Smooth muscle cell (in vitro differentiated cells): ENCODE measurements around the gene OR4F15. TPM values are rescaled to one million over a fixed set of nuclear protein-coding genes. Genes with fewer than 3 reads are reported as not detected.
"Not testable (repeated sequence)": the region's sequence is repeated elsewhere in the genome, so short reads cannot be mapped to it uniquely, and the experiment has no call there.

Experiments used
- DNase-seq: peaks from one replicate; lab custom pipeline; 2025; ENCODE audit not compliant: unreplicated experiment; lab: John Stamatoyannopoulos, UW
- H2AFZ ChIP-seq: fragments of 200-600 bp; sonication (generic); 2 replicates; pipeline ENCODE4 v1.6.0; 2016; ENCODE audit warnings: antibody characterized with exemption, low read depth, mild to moderate bottlenecking
- H3F3A ChIP-seq: fragments of 200-600 bp; sonication (generic); 2 replicates; pipeline ENCODE4 v1.6.0; 2017; ENCODE audit warnings: antibody characterized with exemption, low read depth
- H3K27ac ChIP-seq: fragments of 200-600 bp; sonication (generic); 2 replicates; pipeline ENCODE4 v1.5.1; 2016; ENCODE audit warnings: low read depth, mild to moderate bottlenecking
- H3K27me3 ChIP-seq: fragments of 200-600 bp; sonication (generic); 2 replicates; pipeline ENCODE4 v1.6.1; 2016; ENCODE audit warnings: low read depth, mild to moderate bottlenecking
- H3K36me3 ChIP-seq: fragments of 200-600 bp; sonication (generic); 2 replicates; pipeline ENCODE4 v1.5.1; 2016; ENCODE audit warnings: low read depth
- H3K4me1 ChIP-seq: fragments of 200-600 bp; sonication (generic); 2 replicates; pipeline ENCODE4 v1.5.1; 2016; ENCODE audit warnings: low read depth
- H3K4me2 ChIP-seq: fragments of 200-600 bp; sonication (generic); 2 replicates; pipeline ENCODE4 v1.6.0; 2016; ENCODE audit warnings: mild to moderate bottlenecking
- H3K4me3 ChIP-seq: fragments of 200-600 bp; sonication (generic); 2 replicates; pipeline ENCODE4 v1.5.1; 2016; ENCODE audit warnings: mild to moderate bottlenecking
- H3K79me2 ChIP-seq: fragments of 200-600 bp; sonication (generic); 2 replicates; pipeline ENCODE4 v1.6.0; 2016; ENCODE audit warnings: low read depth, mild to moderate bottlenecking
- H3K9ac ChIP-seq: fragments of 200-600 bp; sonication (generic); 2 replicates; pipeline ENCODE4 v1.6.0; 2016; ENCODE audit warnings: low read depth
- H3K9me3 ChIP-seq: fragments of 200-600 bp; sonication (generic); replicated peaks from 2 replicates; pipeline ENCODE4 v1.5.1; 2016; ENCODE audit warnings: low read depth
- H4K20me1 ChIP-seq: fragments of 200-600 bp; sonication (generic); 2 replicates; pipeline ENCODE4 v1.6.0; 2016; ENCODE audit warnings: low read depth
- WGBS: methylation state at CpG from one replicate; pipeline ENCODE4 v1.1.7; 2016; ENCODE audit warnings: low lambda C conversion rate; 5-methylcytosine and 5-hydroxymethylcytosine counted together
- polyA plus RNA-seq: library from polyadenylated mRNA; unstranded; fragments of >200 nt; fragmentation: Nextera tagmentation; extraction: Ambion mirVana; gene quantifications from 2 replicates; pipeline ENCODE4 v1.2.1, GENCODE V29; 2016
- total RNA-seq: library from RNA; depleted of rRNA; stranded (reverse); fragments of >200 nt; gene quantifications from 2 replicates; pipeline ENCODE4 v1.2.3, GENCODE V29; 2014
- TF ChIP-seq, protein P1 (sequence below): fragments of 200-600 bp; sonication (generic); IDR thresholded peaks from 2 replicates; pipeline ENCODE4 v1.5.1; 2017; ENCODE audit warnings: borderline replicate concordance, mild to moderate bottlenecking, antibody characterized with exemption; ENCODE audit not compliant: insufficient read depth, poor library complexity, severe bottlenecking

OR4F15 gene
- not detected in 2 replicates for total RNA-seq
- not detected in 2 replicates for polyA plus RNA-seq

DNA sequence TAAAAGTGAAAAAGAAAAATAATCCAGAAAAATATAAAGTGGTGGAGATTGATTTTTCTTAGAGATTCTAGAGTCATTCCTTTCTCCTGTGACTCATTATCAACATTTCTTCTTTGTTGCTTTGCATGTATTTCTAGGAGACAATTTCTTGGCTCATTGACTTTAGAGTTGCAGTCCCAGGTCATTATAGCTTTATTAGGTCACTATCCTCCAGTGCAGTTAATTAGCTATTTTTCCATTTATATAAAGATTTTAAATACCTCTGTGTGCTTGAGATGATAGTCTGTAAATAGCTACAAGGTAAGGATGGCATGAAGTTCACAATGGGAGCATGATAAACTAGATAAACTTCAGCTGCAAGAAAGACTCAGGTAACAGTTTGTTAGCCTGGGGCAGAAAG, at the start of gene OR4F15:
Gene OR4F15, plus strand, starts transcription at position 301 of the 400 bp plus-strand sequence. CDS start 5,985 bp downstream, outside the sequence.
- Histone ChIP-seq H3K4me2 (no peak within 1 kb of the TSS), H3K36me3 (no peaks in the 10 kb centered on the region), H2AFZ (no peak within 1 kb of the TSS), H4K20me1 (no peaks in the 10 kb centered on the region), H3F3A (no peaks in the 10 kb centered on the region), H3K9ac (no peak within 1 kb of the TSS), H3K27me3 (no peaks in the 10 kb centered on the region), H3K79me2 (no peaks in the 10 kb centered on the region), H3K27ac (no peak within 1 kb of the TSS), H3K9me3 (no peaks in the 10 kb centered on the region), H3K4me3 (no peak within 1 kb of the TSS), H3K4me1 (no peaks in the 10 kb centered on the region)
- TF ChIP-seq, protein P1, sequence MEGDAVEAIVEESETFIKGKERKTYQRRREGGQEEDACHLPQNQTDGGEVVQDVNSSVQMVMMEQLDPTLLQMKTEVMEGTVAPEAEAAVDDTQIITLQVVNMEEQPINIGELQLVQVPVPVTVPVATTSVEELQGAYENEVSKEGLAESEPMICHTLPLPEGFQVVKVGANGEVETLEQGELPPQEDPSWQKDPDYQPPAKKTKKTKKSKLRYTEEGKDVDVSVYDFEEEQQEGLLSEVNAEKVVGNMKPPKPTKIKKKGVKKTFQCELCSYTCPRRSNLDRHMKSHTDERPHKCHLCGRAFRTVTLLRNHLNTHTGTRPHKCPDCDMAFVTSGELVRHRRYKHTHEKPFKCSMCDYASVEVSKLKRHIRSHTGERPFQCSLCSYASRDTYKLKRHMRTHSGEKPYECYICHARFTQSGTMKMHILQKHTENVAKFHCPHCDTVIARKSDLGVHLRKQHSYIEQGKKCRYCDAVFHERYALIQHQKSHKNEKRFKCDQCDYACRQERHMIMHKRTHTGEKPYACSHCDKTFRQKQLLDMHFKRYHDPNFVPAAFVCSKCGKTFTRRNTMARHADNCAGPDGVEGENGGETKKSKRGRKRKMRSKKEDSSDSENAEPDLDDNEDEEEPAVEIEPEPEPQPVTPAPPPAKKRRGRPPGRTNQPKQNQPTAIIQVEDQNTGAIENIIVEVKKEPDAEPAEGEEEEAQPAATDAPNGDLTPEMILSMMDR, result no peak
- DNase-seq, result no peak

- H3K4me1 ChIP-seq, H4K20me1 ChIP-seq, H3K27ac ChIP-seq, H3K9me3 ChIP-seq, H2AFZ ChIP-seq, H3K9ac ChIP-seq, H3K36me3 ChIP-seq, H3K27me3 ChIP-seq, H3K4me2 ChIP-seq, H3K4me3 ChIP-seq, DNase-seq, H3K79me2 ChIP-seq, H3F3A ChIP-seq: not testable (repeated sequence)
- 92% methylated on average over 22 of the region's 23 CpGs for WGBS
These were observed 47.2 kb upstream of the OR4F15 start for GRCh38 chr15:101764669-101765339.

GRCh38 chr15:101765340-101765671, 46.7 kb upstream of the OR4F15 start:
- not testable (repeated sequence) for H3K79me2 ChIP-seq, H3K9ac ChIP-seq, H3K4me2 ChIP-seq, H3K36me3 ChIP-seq, H3F3A ChIP-seq, H3K27me3 ChIP-seq, H4K20me1 ChIP-seq, H2AFZ ChIP-seq, DNase-seq, H3K4me1 ChIP-seq, H3K27ac ChIP-seq, H3K9me3 ChIP-seq, H3K4me3 ChIP-seq
- WGBS, result 90% methylated on average over 7 of the region's 7 CpGs

DNA sequence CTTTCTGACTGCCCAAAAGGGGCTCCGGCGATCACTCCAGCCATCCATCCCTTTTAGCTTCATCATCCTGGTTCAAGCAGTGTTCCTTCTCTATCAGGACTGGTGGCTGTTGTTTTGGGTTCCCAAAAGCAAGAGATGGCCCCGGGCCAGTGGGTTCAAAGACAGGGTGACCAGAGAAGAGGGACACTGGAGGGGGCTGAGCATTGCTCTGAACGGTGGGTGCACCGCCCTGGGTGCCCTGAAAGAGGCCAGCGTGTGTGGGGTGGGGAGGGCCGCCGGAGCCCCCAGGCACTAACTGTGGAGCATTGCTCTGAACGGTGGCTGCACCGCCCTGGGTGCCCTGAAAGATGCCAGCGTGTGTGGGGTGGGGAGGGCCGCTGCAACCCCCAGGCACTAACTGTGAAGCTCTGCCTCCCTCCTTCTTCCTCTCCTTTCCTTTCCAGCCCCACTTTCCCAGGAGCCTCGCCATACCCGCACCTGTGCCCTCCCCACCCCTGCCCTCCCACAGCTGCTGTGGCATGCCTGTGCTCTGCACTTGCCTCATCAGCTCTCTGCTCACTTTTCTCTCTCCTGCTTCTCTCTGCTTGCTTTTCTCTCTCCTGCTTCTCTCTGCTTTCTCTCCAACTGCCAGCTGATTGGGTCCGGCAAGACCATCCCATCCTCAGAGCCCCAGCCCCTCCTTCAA, 46.1 kb upstream of the OR4F15 start:
- H3F3A ChIP-seq, result no peaks in the 10 kb centered on the region
- no peak for DNase-seq
- no peaks in the 10 kb centered on the region for H3K36me3 ChIP-seq
- H3K9me3 ChIP-seq, result no peaks in the 10 kb centered on the region
- H2AFZ ChIP-seq, result no peak overlapping the region
- TF ChIP-seq, protein P1, result no peak
- no peak overlapping the region for H3K9ac ChIP-seq
- H3K4me2 ChIP-seq, result no peak overlapping the region
- H3K4me1 ChIP-seq, result no peaks in the 10 kb centered on the region
- H3K27me3 ChIP-seq, result no peaks in the 10 kb centered on the region
- no peak overlapping the region for H3K4me3 ChIP-seq
- WGBS, result 83% methylated on average over 15 of the region's 15 CpGs
- H4K20me1 ChIP-seq, result no peaks in the 10 kb centered on the region
- H3K27ac ChIP-seq, result no peak overlapping the region
- no peaks in the 10 kb centered on the region for H3K79me2 ChIP-seq

DNA sequence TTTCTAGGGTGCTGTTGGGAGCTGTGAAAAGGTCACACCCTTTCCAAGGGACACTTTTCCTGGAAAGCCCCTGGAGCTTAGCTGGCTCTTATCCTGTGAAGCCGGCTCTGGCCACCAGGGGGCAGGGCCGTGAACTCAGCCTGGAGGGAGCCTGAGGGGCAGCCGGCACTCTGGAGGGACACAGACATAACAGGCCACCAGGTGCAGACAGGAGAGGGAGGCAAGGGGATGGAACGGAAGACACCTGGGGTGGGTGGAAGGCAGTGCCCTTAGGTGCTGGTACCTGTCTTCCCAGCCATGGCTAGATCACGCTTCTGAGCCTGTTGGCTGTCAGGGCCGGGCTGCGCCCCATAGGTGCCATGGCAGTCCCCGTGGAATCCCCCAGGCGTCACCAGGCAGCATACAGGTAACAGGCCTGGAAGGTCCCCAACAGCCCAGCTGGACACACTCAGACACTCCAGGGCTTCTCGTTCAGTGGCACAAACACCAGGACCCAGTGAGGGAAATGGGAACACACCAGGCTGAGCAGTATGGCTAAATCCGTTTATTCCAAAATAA, 44.8 kb upstream of the OR4F15 start:
- WGBS, result 80% methylated on average over 8 of the region's 11 CpGs
- H3K9me3 ChIP-seq, H3K27ac ChIP-seq, H3K4me3 ChIP-seq, H3K9ac ChIP-seq, DNase-seq, H2AFZ ChIP-seq, H3K79me2 ChIP-seq, H3K36me3 ChIP-seq, H3K4me1 ChIP-seq, H3K27me3 ChIP-seq, H4K20me1 ChIP-seq, H3F3A ChIP-seq, H3K4me2 ChIP-seq: not testable (repeated sequence)
